Stimulated activated CD4-positive, alpha-beta T cell treated with anti-CD3 and anti-CD28 coated beads, Interleukin-12 subunit alpha, Interleukin-12 subunit beta, amount 100 ng/mL, for 48 hours (primary cell): ENCODE data around the gene CMC2.
A peak's percentile ranks its signal among the peaks of the same experiment; 100 is the strongest.

Source experiments
- DNase-seq, 3 donors: peaks; one replicate each; pipeline ENCODE4 v3.0.0-alpha.2; 2020; ENCODE audit warnings: low read depth in 2 of 3, low spot score in 1 of 3

CMC2 gene

GRCh38 chr16:81006813-81007695 is at the start of gene CMC2, which contains the start of gene CENPN:
Gene CMC2 (minus strand): TSS chr16:81006885. CDS start chr16:80997394, 9,491 bp downstream.
Gene CENPN (plus strand): TSS chr16:81007214. CDS start chr16:81011940, 4,726 bp downstream.
- DNase-seq: peak; percentile 88 to 96 (median 94)

DNA sequence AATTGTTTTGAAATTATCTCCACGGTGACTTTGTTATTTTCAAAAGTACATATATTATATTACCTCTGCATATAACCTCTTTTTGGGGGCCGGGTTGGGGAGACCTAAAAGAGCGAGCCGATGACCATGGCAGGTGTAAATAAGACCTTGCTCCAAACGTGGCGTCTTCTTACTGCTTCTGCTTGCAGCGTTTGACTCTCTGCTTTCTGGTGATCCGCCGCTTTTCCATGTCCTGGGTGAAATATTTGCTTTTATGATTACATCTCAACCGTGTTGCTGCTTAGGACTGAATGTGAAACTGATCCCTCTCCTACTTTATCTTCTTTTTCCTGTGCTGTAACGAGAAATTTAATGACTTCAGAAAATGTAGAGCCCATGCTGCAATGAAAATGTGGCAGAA is 47.1 kb upstream of the CMC2 start:
- no peak for DNase-seq

DNA sequence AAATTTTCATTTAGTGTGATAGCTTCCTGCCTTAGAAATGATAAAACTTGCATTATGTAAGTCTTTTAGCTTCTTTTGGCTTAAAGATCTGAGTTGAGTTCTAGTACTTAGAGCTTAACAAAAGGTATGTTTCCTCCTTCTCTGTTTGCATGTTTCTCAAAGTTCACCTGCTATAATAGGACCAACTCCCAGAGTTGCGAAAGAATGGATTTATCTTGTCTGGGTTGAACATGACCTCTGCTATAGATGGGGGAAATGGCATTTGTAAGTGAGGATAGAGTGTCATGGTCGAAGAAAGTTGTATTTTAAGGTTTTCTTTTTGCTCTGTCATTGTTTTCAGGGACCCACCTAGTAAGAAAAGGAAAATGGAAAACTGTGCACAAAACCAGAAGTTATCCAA is 36.1 kb upstream of the CMC2 start:
- DNase-seq: no peak

DNA sequence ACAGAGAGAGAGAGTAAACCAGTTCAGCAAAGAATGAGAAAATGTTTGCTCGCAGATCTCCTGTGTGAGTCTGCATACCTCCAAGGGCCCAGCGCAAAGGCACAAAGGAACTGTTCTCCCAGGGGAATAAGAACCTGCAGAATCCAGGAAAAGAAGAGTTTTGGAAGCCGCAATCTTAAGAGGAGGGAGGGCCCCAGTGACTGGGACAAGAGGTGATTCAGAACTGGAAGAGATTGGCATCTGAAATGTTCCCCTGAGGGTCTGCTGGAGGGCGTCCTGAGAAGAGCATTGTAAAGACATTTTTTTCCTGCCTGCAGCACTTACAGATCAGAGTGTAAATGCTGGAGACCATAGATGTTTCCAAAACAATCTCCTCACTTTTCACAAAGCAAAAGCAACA is 35.0 kb upstream of the CMC2 start:
- no peak for DNase-seq

DNA sequence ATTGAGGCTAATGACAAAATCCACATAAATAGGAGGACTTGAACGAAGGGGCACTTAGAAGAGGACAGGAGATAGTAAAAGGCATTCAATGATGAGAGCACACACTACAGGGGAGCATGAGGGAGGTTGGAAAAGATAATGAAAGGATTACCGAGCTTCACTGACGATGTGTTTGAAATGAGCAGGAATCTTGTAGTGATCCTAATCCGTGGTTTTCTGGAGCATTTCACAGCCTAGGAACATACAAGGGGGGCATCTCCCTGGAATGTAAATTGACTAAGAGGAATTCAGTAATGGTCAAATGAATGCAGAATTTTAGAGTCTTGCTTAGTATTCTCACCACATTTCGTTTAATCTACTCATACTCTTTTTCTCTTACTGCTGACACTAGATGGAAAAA is 34.2 kb upstream of the CMC2 start:
- DNase-seq: no peak

DNA sequence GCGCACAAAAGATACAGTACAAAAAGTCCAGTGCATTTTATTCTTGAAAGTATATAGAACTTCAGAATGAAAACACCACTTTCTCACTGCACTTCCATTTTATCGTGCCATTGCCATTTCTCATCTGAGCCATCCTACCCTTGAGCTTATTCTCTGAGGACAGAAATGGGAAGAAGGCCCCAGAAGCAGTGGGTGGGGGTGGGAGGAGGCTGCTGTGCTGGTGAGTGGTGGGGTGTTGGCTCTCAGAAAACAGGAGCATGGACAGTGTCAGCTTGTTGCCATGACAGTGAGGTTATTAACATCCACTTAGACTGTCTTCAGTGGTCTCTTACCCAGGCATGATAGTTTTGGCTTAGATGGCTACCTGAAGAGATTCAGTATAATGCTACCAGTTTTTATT is 33.4 kb upstream of the CMC2 start:
- no peak for DNase-seq

DNA sequence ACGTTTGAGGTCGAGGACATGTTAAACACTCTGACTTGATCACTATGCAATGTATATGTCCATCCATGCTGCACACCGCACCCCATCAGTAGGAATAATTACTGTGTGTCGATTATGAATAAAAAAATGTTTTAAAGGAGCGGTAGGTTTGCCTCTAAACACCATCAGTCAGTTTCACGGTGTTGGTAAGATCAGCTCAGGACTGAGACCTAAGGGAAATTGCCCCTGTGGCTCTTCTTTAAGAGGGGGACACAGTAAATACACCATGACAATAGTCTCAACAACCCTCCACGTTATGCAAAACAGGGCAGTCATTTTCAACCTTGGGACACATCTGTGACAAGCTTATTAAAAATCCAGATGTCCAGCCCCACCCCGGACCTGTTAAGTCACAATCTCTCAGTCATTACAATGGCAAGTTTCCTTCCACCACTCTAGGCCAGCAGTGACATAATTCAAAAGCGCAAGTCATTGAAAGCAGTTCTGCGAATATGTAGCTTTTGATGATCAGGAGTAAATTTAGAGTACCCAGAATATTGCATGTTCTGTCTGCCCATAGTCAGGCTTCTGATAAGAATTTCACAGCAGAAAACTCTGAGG is 30.2 kb upstream of the CMC2 start:
- DNase-seq: no peak

DNA sequence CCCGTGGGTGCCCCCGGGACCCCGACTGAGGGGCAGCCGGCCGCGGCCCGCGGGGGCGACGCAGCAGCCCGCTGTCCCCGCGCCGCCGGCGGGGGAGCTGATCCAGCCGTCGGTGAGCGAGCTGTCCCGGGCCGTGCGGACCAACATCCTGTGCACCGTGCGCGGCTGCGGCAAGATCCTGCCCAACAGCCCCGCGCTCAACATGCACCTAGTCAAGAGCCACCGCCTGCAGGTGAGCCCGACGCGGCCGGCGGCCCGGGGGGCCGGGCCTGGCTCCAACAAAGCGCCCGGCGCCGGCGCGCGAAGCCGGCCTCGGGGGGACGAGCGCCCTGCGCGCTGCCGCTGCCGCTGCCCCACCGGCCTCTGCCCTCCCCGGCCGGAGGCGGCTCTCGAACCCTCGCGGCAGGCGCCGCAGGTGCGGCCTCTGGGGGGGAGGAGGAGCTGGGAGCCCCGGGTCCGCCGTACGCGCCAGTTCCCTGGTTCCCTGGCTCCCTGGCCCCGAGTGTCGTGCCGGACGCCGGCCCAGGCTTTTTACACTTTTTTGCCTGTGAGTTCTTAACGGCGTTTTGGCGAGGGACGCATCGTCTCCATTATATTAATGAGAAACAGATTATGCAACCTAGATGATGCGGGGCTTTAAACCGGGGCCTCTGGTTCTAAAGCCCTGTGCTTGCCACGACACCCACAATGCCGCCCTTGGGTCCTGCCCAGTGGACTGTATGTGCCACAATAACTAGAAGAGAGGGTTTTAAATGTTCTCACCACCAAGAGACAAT is 29.5 kb upstream of the CMC2 start:
- peak in 2 of 3 donors; percentile 5 to 30 for DNase-seq

DNA sequence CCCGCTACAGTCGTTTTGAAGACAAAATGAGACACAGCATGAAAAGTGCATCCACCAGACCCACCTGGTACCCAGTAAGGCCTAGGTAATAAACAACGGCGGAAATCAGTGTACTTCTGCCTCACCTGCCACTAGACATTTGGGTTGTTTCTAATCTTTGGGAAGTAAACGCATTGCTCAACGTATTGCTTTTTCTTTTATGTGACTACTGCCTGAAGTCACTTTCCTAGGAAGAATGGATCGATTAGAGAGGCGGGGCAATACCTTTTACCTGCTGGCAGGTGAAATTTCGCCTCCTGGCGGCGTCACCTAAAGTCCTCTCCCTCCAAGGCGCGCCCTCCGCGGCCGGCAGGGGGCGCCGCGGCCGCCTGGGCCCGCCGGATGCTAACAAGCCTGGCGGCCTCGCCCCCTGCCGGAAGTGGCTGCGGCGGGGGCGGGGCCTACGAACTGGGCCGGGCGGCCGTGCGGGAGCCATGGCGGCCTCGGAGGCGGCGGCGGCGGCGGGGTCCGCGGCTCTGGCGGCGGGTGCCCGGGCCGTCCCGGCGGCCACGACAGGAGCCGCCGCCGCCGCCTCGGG is 28.8 kb upstream of the CMC2 start, which contains the start of gene ATMIN:
TSS of gene ATMIN (plus strand) at position 445 of the 577 bp plus-strand sequence. CDS start at position 474, 29 bp downstream.
- DNase-seq: peak; percentile 59 to 84 (median 76)

DNA sequence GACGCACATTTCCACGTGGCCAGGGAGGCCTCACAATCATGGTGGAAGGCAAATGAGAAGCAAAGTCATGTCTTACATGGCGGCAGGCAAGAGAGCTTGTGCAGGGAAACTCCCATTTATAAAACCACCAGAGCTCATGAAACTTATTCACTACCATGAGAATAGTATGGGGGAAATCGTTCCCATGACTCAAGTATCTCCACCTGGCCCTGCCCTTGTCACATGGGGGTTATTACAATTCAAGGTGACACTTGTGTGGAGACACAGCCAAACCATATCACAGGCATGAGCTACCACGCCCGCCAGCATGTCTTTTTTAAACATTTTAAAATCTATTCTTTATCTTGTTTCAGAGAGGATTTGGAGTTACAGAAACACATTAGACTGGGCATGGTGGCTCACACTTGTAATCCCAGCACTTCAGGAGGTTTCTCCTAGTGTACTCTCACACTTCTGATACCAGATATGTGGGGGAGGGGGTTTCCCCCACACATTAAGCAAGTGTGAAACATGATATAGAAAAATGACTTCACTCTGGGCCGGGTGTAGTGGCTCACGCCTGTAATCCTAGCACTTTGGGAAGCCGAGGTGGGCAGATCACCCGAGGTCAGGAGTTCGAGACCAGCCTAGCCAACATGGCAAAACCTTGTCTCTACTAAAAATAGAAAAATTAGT is 23.4 kb upstream of the CMC2 start:
- DNase-seq: no peak

DNA sequence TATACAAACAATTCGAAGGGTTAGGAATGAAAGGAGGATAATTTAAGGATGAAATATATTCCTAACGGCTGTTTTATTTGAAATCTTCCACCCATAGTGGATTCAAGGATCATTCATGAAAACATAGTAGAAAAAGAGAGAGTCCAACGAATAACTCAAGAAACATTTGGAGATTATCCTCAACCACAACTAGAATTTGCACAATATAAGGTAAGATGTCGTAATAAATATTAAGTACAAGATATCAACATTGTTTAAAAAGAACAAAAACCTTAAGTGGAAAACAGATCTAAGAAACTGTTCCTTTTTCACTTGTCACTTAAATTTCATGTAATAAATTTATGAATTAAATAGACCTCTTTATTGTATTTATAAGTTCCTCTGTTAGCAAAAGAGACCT is 19.7 kb upstream of the CMC2 start:
- no peak for DNase-seq

- no peak for DNase-seq
Measured at GRCh38 chr16:81018496-81018895, 11.8 kb upstream of the CMC2 start.

DNA sequence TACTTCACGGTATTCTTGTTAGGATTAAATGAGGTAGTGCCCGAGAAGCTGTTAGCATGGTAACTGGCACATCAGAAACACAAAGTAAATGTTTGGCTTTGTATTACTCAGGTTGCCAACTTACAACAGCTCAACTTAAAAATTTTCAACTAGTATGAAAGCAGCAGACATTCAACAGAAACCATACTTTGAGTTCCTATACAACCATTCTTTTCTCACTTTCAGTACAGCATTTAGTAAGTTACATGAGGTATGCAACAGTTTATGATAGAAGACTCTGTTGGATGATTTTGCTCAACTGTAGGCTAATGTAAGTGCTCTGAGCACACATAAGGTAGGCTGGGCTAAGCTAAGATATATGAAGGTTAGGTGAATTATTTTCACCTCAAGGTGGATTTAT is 8.0 kb upstream of the CMC2 start:
- DNase-seq: no peak

- no peak for DNase-seq
Measured at GRCh38 chr16:81012974-81013373, 6.3 kb upstream of the CMC2 start.

- no peak for DNase-seq
Measured at GRCh38 chr16:81008505-81008789, 1.8 kb upstream of the CMC2 start.

GRCh38 chr16:81006211-81006812 is 373 bp downstream of the CMC2 start:
- peak; percentile 54 to 76 (median 56) for DNase-seq

DNA sequence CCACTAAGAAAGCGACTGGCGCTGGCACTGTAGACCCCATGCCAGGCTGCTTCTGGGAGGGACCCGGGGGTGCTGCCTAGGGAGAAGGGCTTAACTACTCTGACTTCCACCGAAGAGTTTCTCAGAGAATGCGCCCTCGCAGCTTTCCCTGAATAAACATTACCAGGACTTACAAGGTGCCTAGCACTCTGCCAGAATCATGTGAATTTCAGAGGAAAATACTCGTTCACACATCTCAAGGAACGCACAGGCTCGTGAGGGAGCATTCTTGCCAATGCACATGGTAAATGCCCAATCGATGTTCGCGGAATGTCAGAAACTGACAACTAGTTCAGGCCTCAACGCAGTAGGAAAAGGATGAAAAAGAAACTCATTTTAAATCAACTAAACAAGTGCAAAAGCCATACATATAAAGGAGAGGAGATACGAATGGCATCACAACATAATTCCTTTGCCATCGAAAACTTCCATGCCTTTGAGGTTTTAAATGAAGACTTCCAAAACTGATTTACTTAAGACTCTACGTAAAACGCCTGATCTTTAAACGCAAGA is 999 bp downstream of the CMC2 start:
- no peak for DNase-seq

DNA sequence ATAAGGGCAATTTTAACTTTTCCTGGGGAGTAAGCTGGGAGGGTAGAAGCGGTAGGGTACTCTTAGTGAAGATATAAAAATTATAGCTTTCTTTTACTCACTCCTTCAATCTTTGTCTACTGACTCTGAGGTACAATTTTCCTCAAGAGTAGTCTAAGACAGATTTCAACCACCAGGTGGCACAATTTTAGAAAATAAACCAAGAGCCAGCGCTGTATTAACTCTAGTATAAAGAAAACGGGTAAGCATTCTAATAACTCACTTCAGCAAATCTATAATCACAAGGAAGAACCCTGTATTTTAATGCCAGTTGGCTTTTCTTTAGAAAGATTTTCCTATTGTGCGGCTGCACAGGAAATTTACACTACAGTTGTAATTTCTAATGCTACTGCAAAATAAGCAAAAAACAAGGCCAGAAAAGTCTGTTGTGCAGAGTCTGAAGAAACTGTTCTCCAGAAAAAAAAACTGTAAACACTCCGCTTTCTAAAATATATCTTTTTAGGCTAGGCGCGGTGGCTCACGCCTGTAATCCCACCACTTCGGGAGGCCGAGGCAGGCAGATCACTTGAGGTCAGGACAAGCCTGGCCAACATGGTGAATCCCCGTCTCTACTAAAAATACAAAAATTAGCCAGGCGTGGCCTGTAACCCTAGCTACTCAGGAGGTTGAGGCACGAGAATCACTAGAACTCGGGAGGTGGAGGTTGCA is 1.9 kb downstream of the CMC2 start:
- peak in 1 of 3 donors; percentile 72 for DNase-seq

DNA sequence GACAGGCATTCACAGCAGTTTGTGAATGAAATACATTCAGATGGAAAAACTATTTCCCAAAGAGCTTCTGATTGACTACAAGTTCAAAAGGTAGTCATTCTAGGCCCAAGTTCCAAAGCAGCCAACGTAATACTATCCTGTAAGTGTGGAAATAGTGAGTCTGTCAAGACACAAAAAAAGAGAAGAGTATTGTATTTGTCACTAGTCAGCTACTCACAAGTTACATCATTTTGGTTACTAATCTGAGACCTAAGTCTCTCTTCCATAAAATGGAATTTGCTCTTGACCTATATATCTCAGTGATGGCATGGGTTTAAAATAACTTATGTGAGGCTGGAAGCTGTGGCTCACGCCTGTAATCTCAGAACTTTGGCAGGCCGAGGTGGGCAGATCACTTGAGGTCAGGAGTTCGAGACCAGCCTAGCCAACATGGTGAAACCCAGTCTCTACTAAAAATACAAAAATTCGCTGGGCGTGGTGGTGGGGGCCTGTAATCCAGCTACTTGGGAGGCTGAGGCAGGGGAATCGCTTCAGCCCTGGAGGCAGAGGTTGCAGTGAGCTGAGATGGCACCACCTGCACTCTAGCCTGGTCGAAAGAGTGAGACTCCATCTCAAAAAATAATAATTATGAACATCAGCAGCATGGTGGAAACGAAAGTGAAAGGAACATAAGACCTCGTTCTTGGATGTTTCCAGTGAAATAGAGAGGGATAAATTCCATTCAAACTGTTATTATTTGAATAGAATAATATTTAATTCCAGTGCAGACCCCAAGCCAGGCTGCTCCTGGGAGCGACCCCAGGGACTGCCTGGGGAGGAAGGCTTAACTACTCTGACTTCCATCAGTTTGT is 2.9 kb downstream of the CMC2 start:
- no peak for DNase-seq
